Measurements from ENCODE around the gene SLC49A4.

Gene SLC49A4

DNA sequence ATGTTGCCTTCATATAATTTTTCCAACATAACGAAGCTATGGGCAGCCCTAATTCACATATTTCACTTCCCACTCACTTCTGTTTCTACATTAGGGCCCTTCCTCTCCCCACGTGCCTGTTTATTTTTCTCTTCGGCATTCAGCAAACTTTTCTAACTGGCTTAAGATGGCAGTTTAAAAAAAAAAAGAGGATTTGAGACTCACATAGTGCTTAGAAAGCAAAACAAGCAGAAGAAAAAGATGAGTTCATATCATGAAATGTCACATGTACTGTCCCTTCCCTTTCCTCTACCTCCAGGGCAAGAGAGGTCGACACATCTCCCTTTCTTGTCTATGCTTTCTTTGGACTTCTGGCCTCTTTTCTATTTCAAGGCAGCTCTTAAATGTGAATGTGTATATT lies 30.6 kb downstream of the SLC49A4 start:
- Mint-ChIP-seq H3K9me3 (no peaks in the 10 kb centered on the region), H3K36me3 (ENCODE audit: insufficient read depth) (peaks cover 5% of the 10 kb centered on the region), H3K27me3 (no peaks in the 10 kb centered on the region), H3K4me3 (no peak overlapping the region), H3K27ac (ENCODE audit: low read depth) (no peak overlapping the region), H3K4me1 (no peaks in the 10 kb centered on the region)
- DNase-seq (ENCODE audit: low spot score in 2 of 2), result no peak
- no peak for ATAC-seq (replicated peaks; ENCODE audit: extremely low read depth, poor library complexity, severe bottlenecking)

DNA sequence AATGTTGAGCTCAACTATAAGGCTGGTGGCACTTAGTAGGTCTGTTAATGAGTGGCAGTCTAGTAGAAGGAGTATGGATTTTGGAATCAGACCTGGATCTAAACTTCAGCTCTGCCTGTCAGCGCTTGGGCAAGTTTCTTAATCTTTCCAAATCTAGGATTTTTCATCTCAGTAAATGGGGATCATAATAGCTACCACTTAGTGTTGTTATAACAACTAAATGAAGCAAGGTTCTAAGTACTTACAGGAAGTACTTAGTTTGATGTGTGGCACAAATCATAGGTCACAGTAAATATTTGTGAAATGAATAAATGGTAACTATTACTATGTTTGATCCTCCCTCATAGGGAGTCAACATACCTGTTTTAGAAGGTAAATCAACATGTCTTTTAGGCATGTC lies 31.4 kb downstream of the SLC49A4 start:
- no peak for DNase-seq (ENCODE audit: low spot score in 2 of 2)
- ATAC-seq (replicated peaks; ENCODE audit: extremely low read depth, poor library complexity, severe bottlenecking), result no peak
- H3K27me3 Mint-ChIP-seq, result no peaks in the 10 kb centered on the region
- H3K4me3 Mint-ChIP-seq, result no peak overlapping the region
- H3K4me1 Mint-ChIP-seq, result no peaks in the 10 kb centered on the region
- peaks cover 7% of the 10 kb centered on the region for H3K36me3 Mint-ChIP-seq (ENCODE audit: insufficient read depth)
- H3K27ac Mint-ChIP-seq (ENCODE audit: low read depth), result no peak overlapping the region
- no peaks in the 10 kb centered on the region for H3K9me3 Mint-ChIP-seq

DNA sequence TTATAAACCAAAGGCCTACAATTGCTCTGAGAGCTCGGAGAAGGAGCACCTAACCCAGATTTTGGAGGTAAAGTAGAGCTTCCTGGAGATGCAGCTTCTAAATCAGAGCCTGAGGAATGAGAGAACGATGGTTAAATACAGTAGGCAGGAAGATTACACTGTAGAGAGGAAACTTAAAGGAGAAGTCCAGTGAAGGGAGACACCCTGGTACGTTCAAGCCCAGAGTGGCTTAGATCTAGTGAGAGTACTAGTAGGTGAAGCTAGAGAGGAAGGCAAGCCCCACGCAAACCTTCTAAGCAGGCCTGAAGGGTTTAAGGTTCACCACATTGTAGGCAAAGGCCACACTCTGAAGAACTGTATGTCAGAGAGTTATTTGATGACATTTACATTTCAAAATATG lies 33.4 kb downstream of the SLC49A4 start:
- H3K4me1 Mint-ChIP-seq, result no peaks in the 10 kb centered on the region
- ATAC-seq (replicated peaks; ENCODE audit: extremely low read depth, poor library complexity, severe bottlenecking) (no peak), DNase-seq (ENCODE audit: low spot score in 2 of 2) (no peak)
- H3K36me3 Mint-ChIP-seq (ENCODE audit: insufficient read depth), result peaks cover 11% of the 10 kb centered on the region
- H3K27ac Mint-ChIP-seq (ENCODE audit: low read depth), result no peak overlapping the region
- no peaks in the 10 kb centered on the region for H3K9me3 Mint-ChIP-seq
- H3K27me3 Mint-ChIP-seq, result no peaks in the 10 kb centered on the region
- no peak overlapping the region for H3K4me3 Mint-ChIP-seq

DNA sequence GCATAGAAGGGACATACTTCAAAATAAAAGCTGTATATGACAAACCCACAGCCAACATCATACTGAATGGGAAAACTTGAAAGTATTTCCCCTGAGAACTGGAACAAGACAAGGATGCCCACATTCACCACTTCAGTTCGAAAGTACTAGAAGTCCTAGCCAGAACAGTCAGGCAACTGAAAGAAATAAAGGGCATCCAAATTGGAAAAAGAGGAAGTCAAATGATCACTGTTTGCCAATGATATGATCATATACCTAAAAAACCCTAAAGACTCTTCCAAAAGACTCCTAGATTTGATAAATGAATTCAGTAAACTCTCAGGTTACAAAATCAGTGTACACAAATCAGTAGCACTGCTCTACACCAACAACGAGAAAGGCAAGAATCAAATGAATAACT lies 40.7 kb downstream of the SLC49A4 start:
- Mint-ChIP-seq H3K36me3 (ENCODE audit: insufficient read depth) (peaks cover 10% of the 10 kb centered on the region), H3K4me1 (no peaks in the 10 kb centered on the region), H3K4me3 (no peak overlapping the region), H3K9me3 (no peaks in the 10 kb centered on the region), H3K27ac (ENCODE audit: low read depth) (no peak overlapping the region), H3K27me3 (no peaks in the 10 kb centered on the region)
- ATAC-seq (replicated peaks; ENCODE audit: extremely low read depth, poor library complexity, severe bottlenecking) (no peak), DNase-seq (ENCODE audit: low spot score in 2 of 2) (no peak)

- no peaks in the 10 kb centered on the region for H3K27me3 Mint-ChIP-seq
- H3K36me3 Mint-ChIP-seq (ENCODE audit: insufficient read depth), result peaks cover 4% of the 10 kb centered on the region
- peak overlapping the region; percentile 10 for H3K4me3 Mint-ChIP-seq
- DNase-seq (ENCODE audit: low spot score in 2 of 2) (no peak), ATAC-seq (replicated peaks; ENCODE audit: extremely low read depth, poor library complexity, severe bottlenecking) (no peak)
- peaks cover 10% of the 10 kb centered on the region for H3K4me1 Mint-ChIP-seq
- H3K9me3 Mint-ChIP-seq, result peaks cover under 1% of the 10 kb centered on the region
- H3K27ac Mint-ChIP-seq (ENCODE audit: low read depth), result peak overlapping the region; percentile 62
Observed at GRCh38 chr3:122843604-122844003, 48.7 kb downstream of the SLC49A4 start.

DNA sequence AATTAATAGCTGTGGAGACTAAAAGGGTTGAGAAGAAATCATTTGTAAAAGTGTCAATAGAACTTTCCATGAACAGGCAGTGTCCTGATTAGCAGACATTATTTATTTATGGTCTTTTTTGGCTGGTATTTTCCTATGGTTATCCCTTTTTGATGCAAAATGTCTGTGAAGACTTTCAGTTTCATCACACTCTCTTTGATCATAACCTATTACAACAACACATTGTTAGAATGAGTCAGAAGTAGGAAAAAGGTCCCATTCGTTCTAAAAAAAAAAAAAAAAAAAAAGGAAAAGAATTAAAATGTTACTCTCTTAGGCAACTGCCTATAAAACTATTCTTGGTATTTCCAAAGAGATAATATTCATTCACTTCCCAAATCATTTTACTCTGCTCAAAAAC lies 62.1 kb downstream of the SLC49A4 start:
- ATAC-seq (replicated peaks; ENCODE audit: extremely low read depth, poor library complexity, severe bottlenecking) (no peak), DNase-seq (ENCODE audit: low spot score in 2 of 2) (no peak)
- no peak overlapping the region for H3K4me3 Mint-ChIP-seq
- no peaks in the 10 kb centered on the region for H3K27me3 Mint-ChIP-seq
- no peak overlapping the region for H3K27ac Mint-ChIP-seq (ENCODE audit: low read depth)
- no peaks in the 10 kb centered on the region for H3K4me1 Mint-ChIP-seq
- H3K36me3 Mint-ChIP-seq (ENCODE audit: insufficient read depth), result peaks cover 5% of the 10 kb centered on the region
- H3K9me3 Mint-ChIP-seq, result no peaks in the 10 kb centered on the region

- Mint-ChIP-seq H3K27me3 (no peaks in the 10 kb centered on the region), H3K36me3 (ENCODE audit: insufficient read depth) (peaks cover 5% of the 10 kb centered on the region), H3K4me1 (no peaks in the 10 kb centered on the region), H3K9me3 (no peaks in the 10 kb centered on the region), H3K4me3 (no peak overlapping the region), H3K27ac (ENCODE audit: low read depth) (no peak overlapping the region)
- ATAC-seq (replicated peaks; ENCODE audit: extremely low read depth, poor library complexity, severe bottlenecking) (no peak), DNase-seq (ENCODE audit: low spot score in 2 of 2) (no peak)
Observed at GRCh38 chr3:122858373-122858772, 63.5 kb downstream of the SLC49A4 start.

- peaks cover 5% of the 10 kb centered on the region for H3K36me3 Mint-ChIP-seq (ENCODE audit: insufficient read depth)
Observed at GRCh38 chr3:122859021-122859805, 64.3 kb downstream of the SLC49A4 start.

GRCh38 chr3:122862381-122862780 lies 67.5 kb downstream of the SLC49A4 start:
- Mint-ChIP-seq H3K27me3 (no peaks in the 10 kb centered on the region), H3K9me3 (no peaks in the 10 kb centered on the region), H3K36me3 (ENCODE audit: insufficient read depth) (peaks cover 10% of the 10 kb centered on the region), H3K4me3 (no peak overlapping the region), H3K4me1 (no peaks in the 10 kb centered on the region), H3K27ac (ENCODE audit: low read depth) (no peak overlapping the region)
- DNase-seq (ENCODE audit: low spot score in 2 of 2) (no peak), ATAC-seq (replicated peaks; ENCODE audit: extremely low read depth, poor library complexity, severe bottlenecking) (no peak)

More at GRCh38 chr3:122859021-122859805, 64.3 kb downstream of the SLC49A4 start:
- Mint-ChIP-seq H3K4me3 (no peak overlapping the region), H3K27ac (ENCODE audit: low read depth) (no peak overlapping the region), H3K4me1 (no peaks in the 10 kb centered on the region), H3K9me3 (no peaks in the 10 kb centered on the region), H3K27me3 (no peaks in the 10 kb centered on the region)
- no peak for ATAC-seq (replicated peaks; ENCODE audit: extremely low read depth, poor library complexity, severe bottlenecking)
- DNase-seq (ENCODE audit: low spot score in 2 of 2), result no peak

GRCh38 chr3:122864498-122864897 lies 69.6 kb downstream of the SLC49A4 start:
- no peaks in the 10 kb centered on the region for H3K27me3 Mint-ChIP-seq
- H3K9me3 Mint-ChIP-seq, result no peaks in the 10 kb centered on the region
- H3K36me3 Mint-ChIP-seq (ENCODE audit: insufficient read depth), result peaks cover 8% of the 10 kb centered on the region
- H3K4me3 Mint-ChIP-seq, result no peak overlapping the region
- DNase-seq (ENCODE audit: low spot score in 2 of 2), result no peak
- ATAC-seq (replicated peaks; ENCODE audit: extremely low read depth, poor library complexity, severe bottlenecking), result no peak
- H3K27ac Mint-ChIP-seq (ENCODE audit: low read depth), result no peak overlapping the region
- no peaks in the 10 kb centered on the region for H3K4me1 Mint-ChIP-seq

DNA sequence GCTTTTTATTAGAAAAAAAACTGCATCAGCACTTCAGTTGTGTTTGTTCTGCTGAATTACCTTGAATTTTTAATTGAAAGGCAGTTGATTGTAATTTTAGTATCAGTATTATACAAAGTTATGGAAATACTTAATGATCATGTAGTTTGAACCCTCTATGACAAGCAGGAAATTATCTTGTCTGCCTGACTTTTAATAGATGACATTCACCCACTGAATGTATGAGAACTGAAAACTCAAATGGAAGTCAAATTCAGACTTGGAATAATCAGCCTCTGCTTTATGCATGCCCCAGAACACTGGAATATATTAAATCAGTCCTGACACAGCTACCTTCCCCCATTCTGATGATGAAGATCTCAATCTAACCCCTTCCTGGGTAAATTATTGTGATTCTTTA lies 73.5 kb downstream of the SLC49A4 start:
- H3K27me3 Mint-ChIP-seq, result no peaks in the 10 kb centered on the region
- H3K4me1 Mint-ChIP-seq, result no peaks in the 10 kb centered on the region
- DNase-seq (ENCODE audit: low spot score in 2 of 2) (no peak), ATAC-seq (replicated peaks; ENCODE audit: extremely low read depth, poor library complexity, severe bottlenecking) (no peak)
- no peak overlapping the region for H3K27ac Mint-ChIP-seq (ENCODE audit: low read depth)
- no peaks in the 10 kb centered on the region for H3K9me3 Mint-ChIP-seq
- no peak overlapping the region for H3K4me3 Mint-ChIP-seq
- peaks cover 9% of the 10 kb centered on the region for H3K36me3 Mint-ChIP-seq (ENCODE audit: insufficient read depth)

DNA sequence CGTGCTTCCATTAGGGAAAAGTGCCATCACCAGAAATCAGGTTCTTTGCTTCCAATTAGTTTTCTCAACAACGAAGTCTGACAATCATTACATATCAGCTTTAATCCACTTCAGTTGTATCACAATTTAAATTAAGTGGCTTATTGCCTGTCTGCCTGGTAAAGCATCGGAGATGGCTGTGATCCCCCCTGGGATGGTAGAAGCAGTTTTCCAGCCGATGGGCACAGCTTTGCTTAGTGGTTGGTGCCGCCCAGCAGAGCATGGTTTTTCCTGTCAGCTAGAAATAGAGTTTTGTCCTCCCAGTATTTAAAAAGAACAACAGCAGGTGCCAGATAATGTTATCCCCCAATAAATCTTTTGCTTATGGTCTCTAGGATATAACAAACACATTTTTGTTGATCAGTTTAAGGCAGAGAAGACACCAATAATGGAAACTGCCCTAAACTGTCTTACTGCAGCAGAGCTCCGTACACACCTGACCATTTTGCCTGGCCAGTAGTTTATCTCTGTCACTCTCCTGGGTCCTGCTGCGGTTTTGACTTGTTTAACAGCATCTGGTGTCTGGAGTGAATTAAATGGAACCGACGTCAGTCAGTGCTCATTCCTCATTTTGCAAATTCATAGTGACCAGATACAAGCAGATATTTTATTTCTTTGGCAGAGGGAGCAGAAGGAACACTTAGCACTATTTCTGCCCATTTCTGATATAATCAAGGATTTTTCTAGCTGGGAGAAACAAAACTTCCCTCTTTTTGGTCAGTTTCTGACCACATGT lies 79.1 kb downstream of the SLC49A4 start:
- no peak for DNase-seq (ENCODE audit: low spot score in 2 of 2)
- Mint-ChIP-seq H3K4me1 (peaks cover 15% of the 10 kb centered on the region), H3K36me3 (ENCODE audit: insufficient read depth) (peaks cover 16% of the 10 kb centered on the region), H3K9me3 (no peaks in the 10 kb centered on the region), H3K4me3 (no peak overlapping the region), H3K27ac (ENCODE audit: low read depth) (no peak overlapping the region), H3K27me3 (no peaks in the 10 kb centered on the region)
- ATAC-seq (replicated peaks; ENCODE audit: extremely low read depth, poor library complexity, severe bottlenecking), result no peak

DNA sequence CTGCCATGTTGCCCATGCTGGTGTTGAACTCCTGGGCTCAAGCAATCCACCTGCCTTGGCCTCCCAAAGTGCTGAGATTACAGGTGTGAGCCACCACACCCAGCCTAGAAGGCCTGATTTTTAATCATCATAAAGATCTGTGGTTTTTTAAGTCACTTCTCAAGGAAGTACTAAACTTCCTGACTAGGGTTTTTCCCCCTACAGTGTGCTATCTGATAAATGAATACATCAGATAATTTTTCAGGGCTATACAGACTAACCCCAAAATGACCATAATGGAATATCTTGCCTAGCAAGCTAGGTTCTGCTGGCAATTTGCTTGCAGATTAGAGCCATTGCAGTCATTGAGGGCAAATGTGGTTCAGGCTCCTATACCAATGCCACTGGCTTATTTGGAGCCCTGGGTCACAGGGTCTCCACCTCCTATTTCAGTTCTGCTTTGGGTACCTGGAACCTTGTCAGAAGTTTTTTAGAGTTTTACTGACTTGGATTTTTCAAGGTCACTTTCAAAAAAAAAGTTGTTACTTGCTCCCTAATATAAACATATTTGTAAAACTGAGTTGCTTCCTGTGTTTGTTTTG lies 80.8 kb downstream of the SLC49A4 start:
- no peaks in the 10 kb centered on the region for H3K27me3 Mint-ChIP-seq
- ATAC-seq (replicated peaks; ENCODE audit: extremely low read depth, poor library complexity, severe bottlenecking) (no peak), DNase-seq (ENCODE audit: low spot score in 2 of 2) (no peak)
- peaks cover 17% of the 10 kb centered on the region for H3K36me3 Mint-ChIP-seq (ENCODE audit: insufficient read depth)
- H3K4me1 Mint-ChIP-seq, result peaks cover 15% of the 10 kb centered on the region
- H3K27ac Mint-ChIP-seq (ENCODE audit: low read depth), result no peak overlapping the region
- no peaks in the 10 kb centered on the region for H3K9me3 Mint-ChIP-seq
- H3K4me3 Mint-ChIP-seq, result no peak overlapping the region
